Activated CD8-positive, alpha-beta memory T cell treated with anti-CD3 and anti-CD28 coated beads, Interleukin-2, amount 10 ng/mL, durations not matched to agents 7 days and 5 days (primary cell): Measurements from ENCODE around the gene ASMTL. TPM values are rescaled to one million over a fixed set of nuclear protein-coding genes. Genes with fewer than 3 reads are reported as not detected.

Experiments
- ATAC-seq: fragments of 150-1000 bp; cut with Tn5 transposase; one replicate; pipeline ENCODE4 v1.10.0; 2021; ENCODE audit warnings: moderate library complexity
- CTCF ChIA-PET: fragments of 350-600 bp; sonication (Branson Sonifier 250); formaldehyde crosslinking; loops from one replicate; lab custom pipeline; 2021; ENCODE audit warnings: antibody characterized with exemption; lab: Charles Lee
- DNase-seq: peaks from one replicate; pipeline ENCODE4 v3.0.0-alpha.2; 2020
- H3K27ac Mint-ChIP-seq: one replicate; pipeline ENCODE4 v1.8.0; 2021; ENCODE audit warnings: mild to moderate bottlenecking, mixed read lengths
- H3K27me3 Mint-ChIP-seq: one replicate; pipeline ENCODE4 v1.8.0; 2021; ENCODE audit warnings: mixed read lengths
- H3K36me3 Mint-ChIP-seq: one replicate; pipeline ENCODE4 v1.8.0; 2021; ENCODE audit warnings: mild to moderate bottlenecking, mixed read lengths
- H3K4me1 Mint-ChIP-seq: one replicate; pipeline ENCODE4 v1.8.0; 2021; ENCODE audit warnings: mixed read lengths
- H3K4me3 Mint-ChIP-seq: one replicate; pipeline ENCODE4 v1.8.0; 2021; ENCODE audit warnings: mild to moderate bottlenecking, moderate library complexity, mixed read lengths
- H3K9me3 Mint-ChIP-seq: one replicate; pipeline ENCODE4 v1.8.0; 2022; ENCODE audit warnings: low read depth, mixed read lengths
- total RNA-seq, 2 experiments: library from RNA; stranded (reverse); gene quantifications; one replicate each; pipeline ENCODE4 v1.2.3, GENCODE V29; 2021

The ASMTL gene
- total RNA-seq, 2 experiments from 2014 or later, result 39.9 to 44.7 TPM

- ATAC-seq (peak; percentile 39), DNase-seq (no peak)
- no peaks in the 10 kb centered on the region for H3K27me3 Mint-ChIP-seq
- no peak overlapping the region for H3K4me3 Mint-ChIP-seq
- H3K36me3 Mint-ChIP-seq, result peaks cover 22% of the 10 kb centered on the region
- peaks cover 4% of the 10 kb centered on the region for H3K4me1 Mint-ChIP-seq
- no peak overlapping the region for H3K27ac Mint-ChIP-seq
- CTCF ChIA-PET, result no interaction called here
- no peaks in the 10 kb centered on the region for H3K9me3 Mint-ChIP-seq
Measured at GRCh38 chrX:1355131-1356046, 97.3 kb downstream of the ASMTL start.

- no peaks in the 10 kb centered on the region for H3K9me3 Mint-ChIP-seq
- ATAC-seq (no peak), DNase-seq (no peak)
- H3K36me3 Mint-ChIP-seq, result peaks cover 16% of the 10 kb centered on the region
- no peak overlapping the region for H3K4me3 Mint-ChIP-seq
- peaks cover 4% of the 10 kb centered on the region for H3K4me1 Mint-ChIP-seq
- H3K27ac Mint-ChIP-seq, result no peak overlapping the region
- CTCF ChIA-PET, result no interaction called here
- H3K27me3 Mint-ChIP-seq, result no peaks in the 10 kb centered on the region
Measured at GRCh38 chrX:1354036-1355019, 98.4 kb downstream of the ASMTL start.

Other genes starting within 250 kb of the ASMTL start
- 1 to 10 TPM in 1 of 2 experiments, under 1 TPM in 1; 0.96 to 1.3 TPM for gene CRLF2, start 240.3 kb downstream of the ASMTL start, total RNA-seq
- gene CSF2RA, start 184.1 kb downstream of the ASMTL start, total RNA-seq, result not detected
- 1 to 10 TPM; 2.8 to 3.1 TPM for gene IL3RA, start 116.1 kb downstream of the ASMTL start, total RNA-seq
- gene SLC25A6, start 60.8 kb downstream of the ASMTL start, total RNA-seq, result 100 to 1,000 TPM; 204 to 235 TPM
- 100 to 1,000 TPM in 1 of 2 experiments, 10 to 100 TPM in 1; 82.4 to 109 TPM for gene P2RY8, start 84.3 kb upstream of the ASMTL start, total RNA-seq
- 10 to 100 TPM; 83.9 to 88.8 TPM for gene AKAP17A, start 138.7 kb upstream of the ASMTL start, total RNA-seq
- 1 to 10 TPM; 1.2 to 5.0 TPM for gene ASMT, start 162.2 kb upstream of the ASMTL start, total RNA-seq